Fibroblast of mammary gland (primary cell): ENCODE data around the gene PLOD1.

Experiments
- DNase-seq: peaks from one replicate; pipeline ENCODE4 v3.0.0-alpha.2; 2010; ENCODE audit warnings: low read depth
- H3K4me3 ChIP-seq: 2 replicates; pipeline ENCODE4 v1.5.1; 2011; ENCODE audit warnings: low read depth, mild to moderate bottlenecking, low read length, moderate library complexity; ENCODE audit not compliant: control insufficient read depth
- CTCF ChIP-seq: conservative IDR thresholded peaks from 2 replicates; pipeline ENCODE4 v1.5.1; 2011; ENCODE audit warnings: low read depth, low read length, inconsistent platforms; ENCODE audit not compliant: control insufficient read depth, insufficient read depth

The PLOD1 gene

GRCh38 chr1:11952455-11953109 is 18.1 kb downstream of the PLOD1 start:
- no peak for DNase-seq
- no peak for TF ChIP-seq CTCF
- no peak overlapping the region for H3K4me3 ChIP-seq

- no peak for DNase-seq
- TF ChIP-seq CTCF, result no peak
- H3K4me3 ChIP-seq, result no peak overlapping the region
Observed at GRCh38 chr1:11955221-11955620, 20.7 kb downstream of the PLOD1 start.

- H3K4me3 ChIP-seq, result no peak overlapping the region
- no peak for DNase-seq
- TF ChIP-seq CTCF, result no peak
Observed at GRCh38 chr1:11957398-11957797, 22.9 kb downstream of the PLOD1 start.

- TF ChIP-seq CTCF, result no peak
- no peak overlapping the region for H3K4me3 ChIP-seq
- no peak for DNase-seq
Observed at GRCh38 chr1:11957897-11958296, 23.4 kb downstream of the PLOD1 start.

- DNase-seq, result no peak
- TF ChIP-seq CTCF, result no peak
- H3K4me3 ChIP-seq, result no peak overlapping the region
Observed at GRCh38 chr1:11960276-11960675, 25.8 kb downstream of the PLOD1 start.

- TF ChIP-seq CTCF, result no peak
- H3K4me3 ChIP-seq, result no peak overlapping the region
- no peak for DNase-seq
Observed at GRCh38 chr1:11960715-11961114, 26.2 kb downstream of the PLOD1 start.

GRCh38 chr1:11961230-11961629 is 26.7 kb downstream of the PLOD1 start:
- H3K4me3 ChIP-seq, result no peak overlapping the region
- DNase-seq, result peak; percentile 53
- TF ChIP-seq CTCF, result no peak
